ENCODE results near the gene KAZN.

GRCh38 chr1:14977338-14977931 is 378.9 kb downstream of the KAZN start:
- TF ChIP-seq, protein P1, sequence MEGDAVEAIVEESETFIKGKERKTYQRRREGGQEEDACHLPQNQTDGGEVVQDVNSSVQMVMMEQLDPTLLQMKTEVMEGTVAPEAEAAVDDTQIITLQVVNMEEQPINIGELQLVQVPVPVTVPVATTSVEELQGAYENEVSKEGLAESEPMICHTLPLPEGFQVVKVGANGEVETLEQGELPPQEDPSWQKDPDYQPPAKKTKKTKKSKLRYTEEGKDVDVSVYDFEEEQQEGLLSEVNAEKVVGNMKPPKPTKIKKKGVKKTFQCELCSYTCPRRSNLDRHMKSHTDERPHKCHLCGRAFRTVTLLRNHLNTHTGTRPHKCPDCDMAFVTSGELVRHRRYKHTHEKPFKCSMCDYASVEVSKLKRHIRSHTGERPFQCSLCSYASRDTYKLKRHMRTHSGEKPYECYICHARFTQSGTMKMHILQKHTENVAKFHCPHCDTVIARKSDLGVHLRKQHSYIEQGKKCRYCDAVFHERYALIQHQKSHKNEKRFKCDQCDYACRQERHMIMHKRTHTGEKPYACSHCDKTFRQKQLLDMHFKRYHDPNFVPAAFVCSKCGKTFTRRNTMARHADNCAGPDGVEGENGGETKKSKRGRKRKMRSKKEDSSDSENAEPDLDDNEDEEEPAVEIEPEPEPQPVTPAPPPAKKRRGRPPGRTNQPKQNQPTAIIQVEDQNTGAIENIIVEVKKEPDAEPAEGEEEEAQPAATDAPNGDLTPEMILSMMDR (conservative IDR thresholded peaks at IDR 0.05; ENCODE audit: low read length): no peak
- no peak for TF ChIP-seq EZH2phosphoT487 (IDR thresholded peaks at IDR 0.05; ENCODE audit: borderline replicate concordance)
